Fibroblast of skin of right biceps (primary cell): Measurements from ENCODE around the gene NDFIP2.

Experiments
- DNase-seq: peaks from one replicate; pipeline ENCODE4 v3.0.0-alpha.2; 2013

The NDFIP2 gene, protein sequence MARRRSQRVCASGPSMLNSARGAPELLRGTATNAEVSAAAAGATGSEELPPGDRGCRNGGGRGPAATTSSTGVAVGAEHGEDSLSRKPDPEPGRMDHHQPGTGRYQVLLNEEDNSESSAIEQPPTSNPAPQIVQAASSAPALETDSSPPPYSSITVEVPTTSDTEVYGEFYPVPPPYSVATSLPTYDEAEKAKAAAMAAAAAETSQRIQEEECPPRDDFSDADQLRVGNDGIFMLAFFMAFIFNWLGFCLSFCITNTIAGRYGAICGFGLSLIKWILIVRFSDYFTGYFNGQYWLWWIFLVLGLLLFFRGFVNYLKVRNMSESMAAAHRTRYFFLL

DNA sequence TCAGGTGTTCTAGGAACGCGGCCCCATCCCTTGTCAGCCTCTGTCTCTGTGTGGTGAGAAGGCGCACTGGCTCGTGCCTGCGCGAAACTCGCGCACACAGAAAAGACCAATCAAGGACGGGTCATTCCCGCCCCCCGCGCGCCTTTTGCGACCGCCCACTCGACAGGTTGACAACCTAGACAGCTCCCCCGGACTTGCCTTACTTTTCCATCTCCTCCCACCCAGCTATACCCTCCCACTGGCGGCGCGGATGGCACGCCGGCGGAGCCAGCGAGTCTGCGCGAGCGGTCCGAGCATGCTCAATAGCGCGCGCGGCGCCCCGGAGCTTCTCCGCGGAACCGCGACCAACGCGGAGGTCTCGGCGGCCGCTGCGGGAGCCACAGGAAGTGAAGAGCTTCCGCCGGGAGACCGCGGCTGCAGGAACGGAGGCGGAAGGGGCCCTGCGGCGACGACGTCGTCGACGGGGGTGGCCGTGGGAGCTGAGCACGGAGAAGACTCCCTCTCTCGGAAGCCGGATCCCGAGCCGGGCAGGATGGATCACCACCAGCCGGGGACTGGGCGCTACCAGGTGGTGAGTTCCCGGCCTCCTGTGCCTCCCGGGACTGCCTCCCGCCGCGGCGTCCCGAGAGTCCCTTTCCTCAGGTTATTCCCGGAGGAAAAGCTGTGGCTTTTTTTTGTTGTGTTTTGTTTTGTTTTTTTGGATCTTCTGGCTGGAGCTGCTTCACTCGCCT, at the start of gene NDFIP2:
Gene NDFIP2 (plus strand): TSS at position 202 of the 731 bp plus-strand sequence. CDS start 49 bp downstream, at position 251.
- DNase-seq = peak; percentile 81

DNA sequence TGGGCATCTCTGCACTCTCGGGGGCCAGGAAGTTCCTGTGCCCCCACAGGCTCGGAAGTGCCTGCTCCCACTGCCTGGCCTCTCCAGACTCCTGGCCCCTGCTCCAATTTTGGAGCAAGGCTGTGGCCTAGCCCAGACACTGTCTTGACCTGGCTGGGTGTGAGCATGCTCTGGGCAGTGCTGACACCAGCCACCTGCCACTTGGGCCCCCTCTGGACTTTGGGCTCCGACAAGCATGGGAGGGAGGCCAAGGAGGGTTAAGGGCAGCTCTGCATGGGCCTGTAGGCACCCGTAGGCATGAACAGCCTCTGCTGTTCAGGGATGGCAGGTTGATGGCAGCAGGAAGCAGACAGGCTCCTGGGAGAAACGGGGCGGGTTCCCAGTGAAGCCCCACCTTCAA, 48.9 kb upstream of the NDFIP2 start:
- no peak for DNase-seq

DNA sequence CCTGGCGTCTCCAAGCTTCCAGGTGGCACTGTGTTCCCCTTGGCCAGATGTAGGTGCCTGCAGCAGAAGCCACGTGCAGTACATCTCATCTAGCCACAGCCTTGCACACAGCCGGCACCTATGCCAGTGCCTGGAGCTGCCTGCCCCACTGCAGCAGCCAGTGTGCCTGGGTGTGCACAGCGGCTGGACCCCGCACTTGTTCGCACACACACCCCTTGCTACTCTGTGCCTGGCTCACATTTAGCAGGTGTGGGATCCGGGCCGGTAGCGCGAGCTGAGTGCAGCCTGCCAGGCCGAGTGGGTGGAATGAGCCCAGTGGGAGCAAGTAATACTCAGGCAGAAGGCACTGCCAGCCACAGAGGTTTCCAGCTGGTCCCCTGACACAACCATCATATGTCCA, 48.0 kb upstream of the NDFIP2 start:
- no peak for DNase-seq

DNA sequence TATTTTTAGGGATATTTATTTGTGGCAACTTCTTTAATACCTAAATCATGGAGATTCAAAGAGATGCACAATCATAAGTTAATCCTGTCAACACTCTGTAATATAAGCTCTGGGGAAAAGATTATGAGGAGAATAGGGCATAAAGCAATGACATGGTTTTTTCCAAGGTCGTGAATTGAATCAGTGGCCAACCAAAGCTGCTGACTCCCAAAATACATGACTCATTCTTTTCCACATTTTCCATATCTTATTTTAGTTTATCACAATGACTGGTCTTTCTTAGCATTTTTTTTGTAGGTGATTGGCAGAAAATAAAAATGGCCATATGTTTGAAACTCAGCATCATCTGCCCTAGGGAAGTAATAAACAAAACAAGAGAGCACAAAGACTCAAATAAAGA, 46.4 kb upstream of the NDFIP2 start:
- DNase-seq = peak; percentile 42

DNA sequence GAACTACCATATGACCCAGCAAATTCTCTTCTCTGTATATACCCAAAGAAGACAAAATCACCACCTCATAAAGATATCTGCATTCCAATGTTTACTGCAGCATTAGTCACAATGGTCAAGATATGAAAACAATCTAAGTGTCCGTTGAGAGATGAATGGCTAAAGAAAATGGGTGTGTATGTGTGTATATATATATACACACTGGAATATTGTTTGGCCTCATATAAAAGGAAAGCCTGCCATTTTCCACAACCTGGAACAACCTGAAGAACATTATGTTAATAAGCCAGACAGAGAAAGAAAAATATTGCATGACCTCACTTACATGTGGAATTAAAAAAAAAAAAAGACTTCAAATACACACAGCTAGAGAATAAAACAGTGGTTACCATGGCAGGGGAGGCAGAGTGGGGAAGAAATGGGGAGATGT, 45.4 kb upstream of the NDFIP2 start:
- DNase-seq = peak; percentile 69

DNA sequence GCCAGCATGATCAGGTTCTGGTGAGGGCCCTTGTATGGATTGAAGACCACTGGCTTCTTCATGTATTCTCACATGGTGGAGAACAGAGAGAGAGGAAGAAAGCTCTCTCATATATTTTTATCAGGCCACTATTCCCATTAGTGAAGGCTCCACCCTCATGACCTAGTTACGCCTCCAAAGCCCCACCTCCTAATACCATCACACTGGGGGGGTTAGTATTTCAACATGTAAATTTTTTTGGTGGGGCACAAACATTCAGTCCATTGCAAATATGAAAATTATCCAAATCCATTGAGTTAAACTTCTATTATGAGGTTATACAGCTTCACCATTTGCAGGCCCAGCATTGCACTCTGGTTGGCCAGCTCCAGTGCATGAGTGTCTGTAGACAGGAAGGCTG, 41.7 kb upstream of the NDFIP2 start:
- DNase-seq = no peak

DNA sequence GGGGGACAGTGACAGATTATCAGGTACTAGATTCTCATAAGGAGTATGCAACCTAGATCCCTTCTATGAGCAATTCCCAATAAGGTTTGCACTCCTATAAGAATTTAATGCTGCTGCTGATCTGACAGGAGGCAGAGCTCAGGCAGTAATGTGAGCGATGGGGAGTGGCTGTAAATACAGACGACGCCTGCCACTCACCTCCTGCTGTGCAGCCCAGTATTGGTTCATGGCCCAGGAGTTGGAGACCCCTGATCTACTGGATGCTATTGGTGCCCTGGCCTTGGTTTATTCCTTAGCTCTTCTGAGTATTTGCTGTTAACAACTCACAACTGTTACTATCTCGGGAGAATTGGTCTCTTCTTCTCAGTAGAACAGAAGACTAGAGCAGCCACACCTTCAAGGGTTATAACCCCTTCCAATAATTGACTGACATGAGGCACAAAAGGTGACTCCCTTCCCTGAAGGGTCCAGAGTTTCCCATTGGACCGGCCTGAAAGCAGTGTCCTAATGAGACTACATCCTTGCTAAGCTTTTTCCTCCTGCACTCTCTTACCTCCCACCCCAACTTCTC, 39.9 kb upstream of the NDFIP2 start:
- no peak for DNase-seq

DNA sequence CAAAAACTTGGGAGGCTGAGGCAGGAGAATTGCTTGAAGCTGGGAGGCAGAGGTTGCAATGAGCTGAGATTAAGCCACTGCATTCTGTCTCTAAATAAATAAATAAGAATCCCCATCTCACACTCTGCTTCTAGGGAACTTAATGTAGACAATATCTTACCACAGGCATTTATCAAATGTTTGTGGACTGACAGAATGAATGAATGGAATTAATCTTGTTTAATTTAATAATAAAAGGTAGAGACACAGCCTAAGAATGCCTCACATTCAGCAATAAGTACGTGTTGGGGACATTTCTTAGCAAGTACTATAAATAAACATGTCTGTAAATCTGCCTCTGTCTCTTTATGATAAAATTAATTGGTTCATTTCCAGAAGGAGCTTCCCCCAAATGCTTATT, 38.7 kb upstream of the NDFIP2 start:
- no peak for DNase-seq

DNA sequence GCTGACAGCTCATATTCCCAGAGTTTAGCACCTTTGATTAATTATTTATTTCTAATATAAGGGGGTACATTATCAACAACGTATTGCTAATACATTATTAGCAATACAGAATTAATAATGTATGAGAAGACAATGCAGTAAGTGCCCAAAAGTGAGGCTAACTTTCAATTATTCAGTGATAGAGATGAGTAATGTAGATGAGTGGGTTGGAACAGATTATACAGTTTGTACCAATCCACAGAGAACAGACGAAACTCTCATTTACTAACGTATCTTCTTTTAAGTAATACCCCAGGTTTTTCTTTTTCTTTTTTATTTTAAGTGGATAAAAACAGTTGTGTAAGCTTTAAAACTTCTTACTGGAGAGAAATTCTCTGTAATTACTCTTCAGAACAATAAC, 38.2 kb upstream of the NDFIP2 start:
- no peak for DNase-seq

DNA sequence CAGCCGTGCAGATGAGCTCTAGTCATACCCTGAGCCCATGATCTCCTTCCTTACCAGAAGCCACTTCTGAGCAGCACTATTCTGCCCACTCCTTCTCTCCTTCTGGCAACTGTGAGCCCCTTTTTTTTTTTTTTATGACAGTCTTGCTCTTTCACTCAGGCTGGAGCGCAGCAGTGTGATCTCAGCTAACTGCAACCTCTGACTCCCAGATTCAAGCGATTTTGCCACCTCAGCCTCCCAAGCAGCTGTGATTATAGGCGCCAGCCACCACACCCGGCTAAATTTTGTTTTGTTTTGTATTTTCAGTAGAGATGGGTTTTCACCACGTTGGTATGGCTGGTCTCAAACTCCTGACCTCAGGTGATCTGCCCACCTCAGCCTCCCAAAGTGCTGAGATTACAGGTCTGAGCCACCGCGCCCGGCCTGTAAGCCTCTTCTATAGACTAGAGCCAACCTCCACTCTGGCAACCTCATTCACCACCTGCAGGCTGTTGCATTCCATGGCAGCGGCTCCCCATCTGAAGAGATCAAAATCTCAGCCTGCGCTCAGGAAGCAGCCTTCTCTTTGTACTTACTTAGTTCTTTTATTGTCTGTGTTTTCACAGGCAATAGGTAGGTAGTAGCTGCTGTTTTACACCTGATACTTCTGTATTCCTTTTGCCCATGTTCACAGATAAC, 34.8 kb upstream of the NDFIP2 start:
- no peak for DNase-seq

DNA sequence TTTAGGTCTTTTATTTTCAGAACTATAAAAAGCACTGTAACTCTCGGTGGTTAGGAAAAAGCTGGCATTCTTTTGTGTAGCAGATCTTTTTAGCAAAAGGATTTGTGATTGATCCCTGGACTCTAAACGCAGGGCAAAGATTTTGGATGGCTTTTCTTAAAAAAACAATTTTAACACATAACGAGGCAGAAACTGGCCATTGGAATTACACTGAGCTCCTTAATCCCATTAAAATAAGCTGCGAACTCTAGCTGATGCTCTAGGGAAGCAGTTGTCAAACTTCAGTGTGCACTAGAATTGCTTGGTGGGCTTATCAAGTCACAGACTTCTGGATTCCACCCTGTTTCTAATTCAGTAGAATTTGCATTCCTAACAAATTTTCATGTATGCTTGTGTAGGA, 33.8 kb upstream of the NDFIP2 start:
- DNase-seq = no peak

DNA sequence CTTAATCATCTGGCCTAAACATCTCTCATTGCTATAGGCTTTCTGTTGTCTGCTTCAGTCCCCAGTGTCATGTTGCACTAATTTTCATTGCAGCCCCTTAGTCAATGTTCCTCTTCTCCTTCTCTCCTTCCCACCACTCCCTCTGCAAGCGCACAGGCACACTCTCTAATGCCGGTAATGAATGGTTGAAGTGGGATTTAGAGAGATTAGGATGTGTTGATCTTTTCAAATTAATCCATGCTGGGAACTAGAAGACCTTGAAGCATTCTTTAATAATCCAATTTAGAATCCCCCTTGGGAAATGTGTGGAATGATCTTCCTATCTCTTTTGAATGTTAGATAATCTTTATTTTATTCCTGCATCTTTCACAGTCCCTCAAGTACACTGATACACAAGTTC, 33.2 kb upstream of the NDFIP2 start:
- no peak for DNase-seq

DNA sequence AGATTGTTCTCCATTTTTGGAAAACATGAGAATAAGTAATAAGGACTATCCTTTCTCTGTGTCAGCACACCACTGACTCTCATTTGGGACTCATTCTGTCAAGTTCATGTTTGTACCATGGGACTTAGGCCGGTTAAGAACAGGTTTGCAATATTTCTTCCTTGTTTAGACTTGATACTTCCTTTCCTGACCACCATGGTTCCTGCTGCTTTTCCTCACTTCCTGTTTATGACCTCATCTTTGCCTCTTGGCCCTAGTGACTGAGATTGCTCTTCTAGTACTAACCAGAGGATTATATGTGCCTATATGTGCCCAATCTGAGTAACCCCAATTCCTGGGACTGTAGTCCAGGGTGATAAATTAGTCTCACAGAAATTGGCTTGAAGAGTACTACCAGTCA, 32.5 kb upstream of the NDFIP2 start:
- no peak for DNase-seq

DNA sequence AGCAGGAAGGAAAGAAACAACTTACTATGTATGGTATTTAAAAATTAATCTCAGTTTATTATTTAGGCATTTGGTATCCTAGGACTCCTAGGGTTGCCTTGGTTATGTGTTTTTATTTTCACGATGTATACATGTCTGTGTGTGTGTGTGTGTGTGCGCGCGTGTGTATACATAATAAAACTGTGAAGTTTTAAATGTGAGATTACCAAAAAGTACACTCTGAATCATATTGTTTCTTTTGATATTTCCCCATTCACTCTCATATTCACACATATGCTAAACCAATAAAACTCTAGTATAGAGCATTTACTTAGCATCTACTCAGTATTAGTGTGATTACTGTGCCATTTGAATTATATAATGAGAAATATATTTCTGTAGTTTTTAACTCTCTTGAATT, 30.8 kb upstream of the NDFIP2 start:
- no peak for DNase-seq

DNA sequence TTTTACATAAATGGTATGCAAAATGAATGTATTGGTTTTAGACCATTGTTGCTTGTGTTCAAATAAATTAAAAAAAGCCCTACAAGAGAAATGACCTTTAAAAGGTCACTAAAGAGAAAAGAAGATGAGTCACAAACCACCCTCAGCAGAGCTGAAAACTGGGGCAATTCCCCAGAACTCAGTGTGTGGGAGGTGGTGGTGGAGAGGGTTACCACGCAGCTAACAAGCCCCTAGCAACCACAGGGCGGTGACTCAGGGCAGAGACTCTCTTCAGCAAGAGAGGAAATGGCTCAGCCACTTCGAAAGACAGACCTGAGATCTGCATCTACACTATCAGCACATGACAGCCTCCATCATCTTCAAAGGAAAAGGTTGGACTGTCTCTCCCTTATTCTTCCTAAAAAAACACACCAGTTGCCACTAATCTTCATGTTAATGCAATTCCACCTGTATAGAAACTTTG, 29.4 kb upstream of the NDFIP2 start:
- DNase-seq = peak; percentile 94

DNA sequence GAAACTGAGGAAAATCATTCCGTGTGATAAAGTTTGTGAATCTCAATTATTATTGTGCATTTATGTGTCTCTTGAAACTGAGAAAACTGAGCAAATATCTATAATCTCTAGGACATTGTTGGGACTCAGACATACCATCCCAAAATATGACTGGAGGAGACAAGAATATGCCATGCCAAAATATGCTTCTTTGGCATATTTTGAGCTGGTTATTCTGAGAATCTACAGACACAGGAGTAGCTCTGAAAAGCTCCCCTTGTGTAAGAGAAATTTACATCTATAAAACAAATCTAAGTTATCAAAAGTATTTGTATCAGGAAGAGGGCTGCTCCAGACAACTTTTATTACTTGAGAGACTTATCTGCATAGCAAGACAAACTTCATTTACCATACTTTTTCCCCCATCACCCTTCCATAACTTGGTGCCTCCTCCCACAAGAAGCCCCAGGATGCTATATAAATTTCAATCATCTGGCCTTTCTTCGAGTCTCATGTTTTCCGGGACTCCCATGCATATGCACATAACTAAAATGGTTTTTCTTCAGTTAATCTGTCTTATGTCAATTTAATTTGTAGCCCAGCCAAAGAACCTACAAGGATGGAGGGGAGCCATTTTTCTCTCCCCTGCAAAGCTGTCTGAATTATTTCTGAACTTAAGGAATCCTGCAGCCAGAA, 28.6 kb upstream of the NDFIP2 start:
- DNase-seq = no peak

DNA sequence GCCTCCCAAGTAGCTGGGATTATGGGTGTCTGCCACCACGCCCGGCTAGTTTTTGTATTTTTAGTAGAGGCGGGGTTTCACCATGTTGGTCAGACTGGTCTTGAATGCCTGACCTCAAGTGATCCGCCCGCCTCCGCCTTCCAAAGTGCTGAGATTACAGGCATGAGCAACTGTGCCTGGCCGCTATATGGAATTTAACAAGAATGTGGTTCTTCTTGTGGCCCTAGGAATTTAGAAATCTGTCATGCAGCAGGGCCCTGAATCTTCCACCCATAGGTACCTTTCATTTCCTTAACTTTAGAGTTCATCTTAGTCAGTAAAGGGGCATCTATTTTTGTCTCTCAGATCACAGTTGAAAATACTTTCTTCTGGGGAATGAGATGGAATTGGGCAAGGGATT, 25.6 kb upstream of the NDFIP2 start:
- peak; percentile 43 for DNase-seq

DNA sequence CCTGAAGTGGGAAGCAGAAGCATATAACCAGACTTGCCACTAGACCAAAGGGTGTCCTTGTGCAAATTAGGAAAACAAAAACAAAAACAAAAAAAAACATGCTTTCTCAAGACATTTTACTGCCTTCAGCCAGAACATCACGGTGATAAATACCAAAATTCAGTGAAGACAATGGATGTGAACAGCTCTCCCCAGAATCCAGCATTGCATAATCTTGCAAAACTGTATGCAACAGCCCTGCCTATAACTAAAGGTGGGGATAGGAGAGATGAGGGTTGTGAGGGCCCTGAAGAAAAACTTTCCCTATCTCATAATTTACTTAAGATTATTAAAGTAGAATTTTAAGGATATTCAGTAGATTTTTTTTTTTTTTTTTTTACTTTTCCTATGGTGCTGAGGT, 24.9 kb upstream of the NDFIP2 start:
- no peak for DNase-seq

DNA sequence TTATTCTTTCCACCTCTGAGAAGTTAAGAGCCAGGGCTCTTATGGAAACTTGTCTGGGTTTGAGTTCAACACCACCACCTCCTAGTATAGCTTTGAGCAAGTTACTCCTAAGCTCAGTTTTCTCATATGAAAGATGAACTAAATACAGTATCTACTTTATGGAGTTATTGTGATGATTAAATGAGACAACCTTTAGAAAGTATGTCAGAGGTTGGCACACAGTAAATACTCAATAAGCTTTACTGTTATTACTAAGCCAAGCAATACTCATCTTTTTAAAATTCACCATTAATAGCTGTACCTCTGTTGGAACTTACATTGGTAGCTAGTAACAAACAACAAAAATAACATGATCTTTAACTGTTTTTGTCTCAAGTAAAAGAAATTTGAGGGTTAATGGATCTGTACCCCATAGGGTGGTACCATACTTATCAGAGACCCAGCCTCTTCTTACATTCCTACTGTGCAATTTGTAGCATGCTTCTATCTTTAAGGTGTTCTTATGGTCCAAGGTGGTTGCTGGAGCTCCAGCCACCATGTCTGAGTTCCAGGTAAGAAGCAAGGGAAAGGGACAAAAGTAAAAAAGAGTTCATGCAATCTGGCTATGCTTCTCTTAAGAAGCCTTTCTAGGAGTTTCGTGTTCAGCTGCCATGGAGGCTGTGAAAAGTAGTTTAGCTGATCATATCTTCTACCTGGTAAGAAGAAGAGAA, 24.1 kb upstream of the NDFIP2 start:
- DNase-seq = no peak

DNA sequence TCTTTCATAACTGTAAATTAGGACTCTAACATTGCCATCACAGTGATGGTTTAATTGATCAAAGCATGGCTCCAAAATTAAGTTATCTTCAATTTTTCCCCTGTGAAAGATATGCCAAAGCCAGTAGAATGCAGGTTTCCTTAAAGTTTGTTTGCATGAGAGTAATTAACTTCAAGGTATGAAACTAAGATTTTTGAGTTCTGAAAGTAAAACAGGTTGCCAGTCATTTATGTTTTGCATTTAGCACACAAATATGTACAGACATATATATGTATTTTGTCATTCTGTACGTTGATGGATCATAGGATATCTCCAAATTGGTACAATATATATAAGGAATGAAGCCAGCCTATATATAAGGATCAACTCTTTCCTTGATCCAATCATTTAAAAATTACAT, 23.6 kb upstream of the NDFIP2 start:
- DNase-seq = no peak

DNA sequence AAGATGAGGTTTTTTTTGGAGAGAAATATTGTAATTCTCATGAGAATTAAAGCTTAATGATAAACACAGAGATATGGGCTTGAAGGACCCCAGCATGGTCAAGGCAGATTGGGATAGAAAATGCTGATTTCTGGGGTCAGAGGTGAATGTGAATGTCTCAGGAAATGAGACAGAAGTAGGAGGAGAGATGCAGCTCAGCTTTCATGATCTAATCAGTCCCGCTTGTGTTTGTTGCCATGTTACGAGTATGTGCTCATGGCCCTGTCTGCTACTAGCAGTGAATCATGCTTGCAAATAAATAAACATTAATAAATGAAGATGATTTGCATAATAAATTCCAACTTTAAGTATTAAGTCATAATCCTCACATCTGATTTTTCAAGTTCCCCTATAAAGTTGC, 23.0 kb upstream of the NDFIP2 start:
- DNase-seq = peak; percentile 62

DNA sequence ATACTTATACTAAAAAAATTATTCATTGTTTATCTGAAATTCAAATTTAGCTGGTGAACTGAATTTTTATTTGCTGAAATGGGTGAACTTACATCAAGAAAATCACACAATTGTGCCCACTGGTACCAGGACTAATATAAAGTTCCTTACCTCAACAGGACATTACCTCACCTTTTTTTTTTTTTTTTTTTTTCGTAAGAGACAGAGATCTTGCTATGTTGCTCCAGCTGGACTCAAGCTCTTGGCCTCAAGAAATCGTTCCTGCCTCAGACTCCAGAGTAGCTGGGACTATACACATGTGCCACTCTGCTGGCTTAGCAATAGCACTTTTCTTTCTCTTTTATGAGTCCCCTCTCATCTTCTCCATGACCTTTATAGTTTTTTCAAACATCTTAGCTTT, 22.5 kb upstream of the NDFIP2 start:
- no peak for DNase-seq
